GM18502 (cell line): ENCODE results near the gene CFAP119.
"Not testable (repeated sequence)": the region's sequence is repeated elsewhere in the genome, so short reads cannot be mapped to it uniquely, and the experiment has no call there.

Experiments used
- ATAC-seq: cut with Tn5 transposase; IDR thresholded peaks from one replicate; pipeline ENCODE4 v1.9.1; 2021; ENCODE audit warnings: mild to moderate bottlenecking; ENCODE audit not compliant: unreplicated experiment, poor library complexity

The CFAP119 gene

GRCh38 chr16:30761928-30762902 lies at the start of gene CFAP119, which contains the start of gene RNF40:
TSS of gene CFAP119 (minus strand) at chr16:30762062. CDS start at chr16:30761748, 314 bp downstream.
TSS of gene RNF40 (plus strand) at chr16:30762322. CDS start at chr16:30762546, 224 bp downstream.
- ATAC-seq: peak; percentile 90

GRCh38 chr16:30809675-30810074 lies 47.8 kb upstream of the CFAP119 start:
- ATAC-seq: not testable (repeated sequence)

- ATAC-seq: not testable (repeated sequence)
These were observed 47.1 kb upstream of the CFAP119 start for GRCh38 chr16:30808890-30809426.

- ATAC-seq: no peak
These were observed 46.3 kb upstream of the CFAP119 start for GRCh38 chr16:30808146-30808545.

- ATAC-seq: no peak
These were observed 43.7 kb upstream of the CFAP119 start for GRCh38 chr16:30805370-30806169.

- no peak for ATAC-seq
These were observed 43.2 kb upstream of the CFAP119 start for GRCh38 chr16:30805056-30805369.

- ATAC-seq: no peak
These were observed 41.1 kb upstream of the CFAP119 start for GRCh38 chr16:30802936-30803335.

GRCh38 chr16:30797670-30798309 lies 35.9 kb upstream of the CFAP119 start:
- ATAC-seq: no peak

GRCh38 chr16:30794634-30795033 lies 32.8 kb upstream of the CFAP119 start:
- no peak for ATAC-seq

- ATAC-seq: no peak
These were observed 31.7 kb upstream of the CFAP119 start for GRCh38 chr16:30793508-30794069.

- no peak for ATAC-seq
These were observed 25.9 kb upstream of the CFAP119 start for GRCh38 chr16:30787613-30788378.

GRCh38 chr16:30786936-30787612 lies 25.2 kb upstream of the CFAP119 start, which contains the start of gene ZNF629:
TSS of gene ZNF629 (minus strand) at chr16:30787205. CDS start at chr16:30784482, 2,723 bp downstream.
- no peak for ATAC-seq

GRCh38 chr16:30786115-30786935 lies 24.5 kb upstream of the CFAP119 start:
- no peak for ATAC-seq

- no peak for ATAC-seq
These were observed 23.6 kb upstream of the CFAP119 start for GRCh38 chr16:30785126-30786106.

- no peak for ATAC-seq
These were observed 22.4 kb upstream of the CFAP119 start for GRCh38 chr16:30784215-30784614.

- ATAC-seq: no peak
These were observed 21.6 kb upstream of the CFAP119 start for GRCh38 chr16:30783280-30784109.
